COLO668 (cell line): ENCODE data around the gene IFNK.
"Not testable (repeated sequence)": the region's sequence is repeated elsewhere in the genome, so short reads cannot be mapped to it uniquely, and the experiment has no call there.

Source experiments
- DNase-seq: peaks from one replicate; lab custom pipeline; 2025; ENCODE audit not compliant: unreplicated experiment; lab: John Stamatoyannopoulos, UW

IFNK gene, protein sequence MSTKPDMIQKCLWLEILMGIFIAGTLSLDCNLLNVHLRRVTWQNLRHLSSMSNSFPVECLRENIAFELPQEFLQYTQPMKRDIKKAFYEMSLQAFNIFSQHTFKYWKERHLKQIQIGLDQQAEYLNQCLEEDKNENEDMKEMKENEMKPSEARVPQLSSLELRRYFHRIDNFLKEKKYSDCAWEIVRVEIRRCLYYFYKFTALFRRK

DNA sequence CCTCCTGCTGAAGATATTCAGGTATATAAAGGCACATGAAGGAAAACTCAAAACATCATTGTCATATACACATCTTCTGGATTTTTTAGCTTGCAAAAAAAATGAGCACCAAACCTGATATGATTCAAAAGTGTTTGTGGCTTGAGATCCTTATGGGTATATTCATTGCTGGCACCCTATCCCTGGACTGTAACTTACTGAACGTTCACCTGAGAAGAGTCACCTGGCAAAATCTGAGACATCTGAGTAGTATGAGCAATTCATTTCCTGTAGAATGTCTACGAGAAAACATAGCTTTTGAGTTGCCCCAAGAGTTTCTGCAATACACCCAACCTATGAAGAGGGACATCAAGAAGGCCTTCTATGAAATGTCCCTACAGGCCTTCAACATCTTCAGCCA is at the start of gene IFNK:
TSS of gene IFNK (plus strand) at position 55 of the 400 bp plus-strand sequence. CDS start at position 102, 47 bp downstream.
- no peak for DNase-seq

DNA sequence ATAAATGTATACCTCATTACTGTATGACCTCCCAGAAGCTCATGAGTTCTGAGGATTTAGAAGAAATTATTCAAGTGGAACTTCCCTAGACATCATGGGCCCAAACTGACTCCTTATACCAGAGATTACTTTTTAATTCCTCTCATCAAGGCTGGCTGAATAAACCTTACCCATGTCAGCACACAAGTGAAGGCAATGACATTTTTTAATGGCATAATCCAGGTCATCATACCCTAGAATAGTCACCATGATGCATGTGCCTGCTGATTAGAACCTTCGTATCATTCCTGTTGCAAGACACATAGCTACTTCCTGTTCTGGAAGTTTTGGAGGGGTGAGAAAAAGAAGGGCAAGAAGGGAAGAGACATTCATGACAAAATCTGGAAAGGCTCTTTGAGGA is 49.8 kb upstream of the IFNK start:
- DNase-seq, result no peak

DNA sequence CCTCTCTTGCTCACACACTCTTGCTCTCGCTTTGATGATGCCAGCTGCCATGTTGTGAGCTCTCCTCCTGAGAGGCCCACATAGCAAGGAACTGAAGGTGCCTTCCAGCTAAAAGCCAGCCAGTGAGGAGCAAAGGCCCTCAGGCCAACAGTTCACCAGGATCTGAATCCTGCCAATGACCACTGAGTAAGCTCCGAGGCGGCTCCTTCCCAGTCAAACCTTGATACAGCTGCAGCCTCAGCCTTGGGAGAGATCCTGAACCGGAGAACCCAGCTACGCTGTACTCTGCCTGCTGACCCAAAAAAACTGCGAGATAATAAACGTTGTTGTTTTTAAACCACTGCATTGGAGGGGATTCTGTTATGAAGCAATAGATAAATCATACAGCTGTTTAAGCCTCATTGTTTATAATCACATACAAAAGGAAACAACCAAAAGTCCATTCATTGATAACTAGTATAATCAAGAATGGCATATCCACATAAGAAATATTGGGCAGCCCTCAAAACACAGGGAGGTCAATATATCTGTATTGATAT is 49.0 kb upstream of the IFNK start:
- no peak for DNase-seq

DNA sequence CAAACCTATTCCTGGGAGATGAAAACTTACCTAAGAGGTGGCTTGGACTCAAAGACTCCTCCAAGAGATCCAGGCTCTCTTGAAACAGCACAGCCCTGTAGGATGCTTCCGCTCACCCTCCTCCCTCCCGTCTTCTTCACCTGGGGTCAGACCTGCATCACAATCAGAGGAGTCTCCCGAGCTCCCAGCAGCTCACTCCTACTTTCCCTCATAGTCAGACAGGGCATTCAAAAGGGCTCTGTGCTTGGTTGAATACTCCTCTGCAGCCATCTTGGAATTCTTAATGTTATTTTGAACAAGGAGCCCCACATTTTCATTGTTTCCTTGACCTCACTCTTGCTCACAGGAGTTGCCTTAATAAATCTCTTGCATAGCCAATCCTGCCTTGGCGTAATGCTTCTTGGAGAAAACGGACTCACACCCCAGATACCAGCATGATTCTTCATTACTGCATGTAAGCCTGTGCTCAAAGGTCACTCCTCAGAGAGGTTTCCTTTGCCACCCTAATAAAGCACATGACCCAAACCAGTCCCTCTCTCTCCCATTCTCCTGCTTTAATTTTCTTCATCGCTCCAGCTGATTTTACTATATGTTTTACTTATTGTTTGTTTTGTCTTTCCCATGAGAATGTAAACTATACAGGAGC is 47.1 kb upstream of the IFNK start:
- DNase-seq, result no peak

GRCh38 chr9:27478322-27478721 is 45.8 kb upstream of the IFNK start:
- no peak for DNase-seq

DNA sequence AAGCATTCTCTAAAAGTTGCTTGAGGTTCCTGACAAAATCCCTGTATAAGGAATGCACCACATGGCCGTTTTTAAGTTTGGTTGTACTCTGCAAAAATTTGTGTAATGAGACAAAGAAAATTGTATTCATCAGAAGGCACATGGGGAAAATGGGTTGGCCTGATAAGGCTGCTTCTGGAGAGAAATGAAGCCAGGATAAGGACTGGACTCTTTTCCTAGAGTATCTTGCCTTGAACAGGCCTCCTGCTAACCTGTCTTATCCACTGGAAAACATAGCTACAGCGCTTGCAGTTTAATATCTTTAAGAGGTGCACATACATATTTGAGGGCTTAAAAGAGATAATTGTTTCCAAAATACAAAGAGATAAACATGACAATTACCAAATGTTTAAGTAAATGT is 41.4 kb upstream of the IFNK start:
- DNase-seq, result no peak

DNA sequence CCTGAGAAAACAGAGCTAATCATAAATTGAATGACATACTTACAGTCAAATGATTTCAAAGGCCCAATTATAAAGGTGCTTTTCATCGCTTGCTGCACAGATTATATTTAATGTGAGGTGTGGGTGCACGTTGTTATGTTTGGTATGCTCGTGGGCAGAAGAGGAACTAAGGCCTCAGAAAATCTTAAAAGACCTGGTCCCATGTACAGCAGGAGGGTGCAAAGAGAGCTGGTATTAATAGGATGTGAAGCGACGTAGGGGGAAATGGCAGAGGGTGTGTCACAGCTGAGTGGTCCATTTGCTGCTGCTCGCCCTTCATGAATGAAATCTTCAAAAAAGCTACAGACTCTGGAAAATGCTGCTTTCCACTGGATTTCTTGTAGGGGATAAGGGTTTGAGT is 40.5 kb upstream of the IFNK start:
- DNase-seq, result no peak

DNA sequence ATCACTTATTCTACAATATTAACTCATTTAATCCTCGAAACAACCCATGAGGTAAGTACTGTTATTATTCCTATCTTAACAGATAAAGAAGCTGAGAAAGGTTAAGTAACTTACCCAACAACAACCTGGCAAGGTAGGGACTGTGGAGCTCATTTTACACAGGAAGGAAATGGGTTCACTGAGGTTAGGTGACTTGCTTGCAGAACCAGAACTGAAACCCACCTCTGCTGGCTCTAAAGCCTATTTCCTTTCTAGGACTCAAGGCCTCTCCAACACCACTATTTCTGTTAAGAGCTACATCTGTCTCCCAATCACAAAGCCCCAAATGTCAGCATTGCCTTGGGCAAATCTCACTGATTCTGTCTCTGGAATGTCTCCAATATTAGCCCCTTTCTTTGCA is 38.9 kb upstream of the IFNK start:
- no peak for DNase-seq

GRCh38 chr9:27487128-27487640 is 36.9 kb upstream of the IFNK start:
- DNase-seq, result no peak

DNA sequence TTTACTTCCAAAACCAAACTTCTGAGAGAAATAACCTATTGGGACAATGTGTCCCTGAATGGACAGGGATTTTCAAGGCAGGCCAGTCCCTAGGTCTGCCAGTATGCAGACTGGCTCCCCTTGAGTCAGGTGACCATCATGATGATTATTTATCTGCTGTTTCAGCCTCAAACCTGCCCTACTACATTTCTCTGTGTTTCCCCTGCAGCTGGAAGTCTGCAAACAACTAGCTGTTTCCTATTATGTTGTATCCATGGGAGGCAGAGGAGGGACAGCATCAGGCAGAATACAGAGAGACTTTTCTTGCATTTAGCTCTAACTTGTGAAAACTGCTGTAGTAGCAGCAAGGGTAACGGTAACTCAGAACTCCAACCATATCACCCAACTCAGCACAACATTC is 36.2 kb upstream of the IFNK start:
- no peak for DNase-seq

DNA sequence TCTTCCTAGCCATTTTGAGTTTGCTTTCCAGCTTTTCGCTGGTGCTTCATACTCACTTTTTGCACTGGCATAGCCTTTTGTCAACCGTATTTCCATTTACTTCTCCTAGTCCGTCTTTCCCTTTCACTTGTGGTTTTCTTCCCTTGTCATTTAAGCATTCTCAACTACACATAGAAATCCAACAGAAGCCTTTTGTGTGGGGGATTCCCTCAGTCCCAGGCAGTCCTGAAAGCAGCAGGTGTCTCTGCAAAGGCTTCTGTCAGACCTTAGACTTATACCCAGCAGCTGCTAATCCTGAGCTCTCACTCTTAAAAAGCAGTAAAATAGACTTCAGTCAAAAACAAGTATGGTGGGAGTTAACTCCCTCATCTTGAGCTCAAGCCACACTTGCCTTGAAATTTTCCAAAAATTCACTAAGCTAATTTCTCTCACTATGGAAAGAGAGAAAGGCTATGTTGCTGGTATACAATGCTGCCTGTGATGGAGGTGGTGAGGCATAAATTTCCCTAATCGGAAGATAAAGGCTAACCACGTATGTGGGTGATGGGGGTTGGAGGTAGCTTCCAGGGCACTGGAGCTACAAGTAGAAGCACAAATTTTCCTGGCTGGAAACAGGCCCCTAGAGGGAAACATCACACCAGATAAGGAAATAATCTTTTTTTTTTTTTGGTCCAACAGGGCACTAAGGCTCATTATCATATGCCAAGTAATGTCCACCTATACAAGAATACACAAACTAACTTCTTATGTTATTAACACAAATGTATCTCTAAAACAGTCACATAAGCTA is 34.8 kb upstream of the IFNK start:
- DNase-seq, result no peak

GRCh38 chr9:27491154-27491553 is 32.9 kb upstream of the IFNK start:
- no peak for DNase-seq

DNA sequence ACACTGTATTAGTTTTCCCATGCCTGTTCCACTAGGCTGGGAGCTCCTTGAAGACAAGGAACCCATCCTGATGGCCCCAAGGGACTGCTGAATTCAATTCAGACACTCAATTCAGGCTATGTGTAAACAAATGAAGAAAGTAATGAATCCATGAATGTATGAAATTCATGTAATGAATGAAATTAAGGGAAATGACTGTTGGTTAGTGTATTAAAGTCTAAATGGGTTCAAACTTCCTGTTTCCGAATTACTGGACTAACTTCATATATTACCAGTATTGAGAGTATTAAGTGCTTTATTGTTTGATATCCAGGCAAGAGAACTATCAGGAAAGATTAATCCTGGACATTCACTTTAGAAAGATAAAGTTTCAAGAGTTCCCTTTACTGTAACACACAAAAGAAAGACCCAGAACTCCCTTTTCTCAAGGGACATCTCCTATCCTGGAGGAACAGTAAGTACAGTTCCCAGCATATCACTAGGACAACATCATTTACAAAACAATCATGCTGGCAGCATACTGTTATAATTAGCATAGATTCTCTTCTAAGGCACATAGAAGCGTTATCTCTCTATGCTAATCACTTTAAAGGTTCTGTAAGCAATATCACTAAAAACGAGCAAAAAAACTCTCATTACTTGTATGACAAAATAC is 28.5 kb upstream of the IFNK start:
- no peak for DNase-seq

DNA sequence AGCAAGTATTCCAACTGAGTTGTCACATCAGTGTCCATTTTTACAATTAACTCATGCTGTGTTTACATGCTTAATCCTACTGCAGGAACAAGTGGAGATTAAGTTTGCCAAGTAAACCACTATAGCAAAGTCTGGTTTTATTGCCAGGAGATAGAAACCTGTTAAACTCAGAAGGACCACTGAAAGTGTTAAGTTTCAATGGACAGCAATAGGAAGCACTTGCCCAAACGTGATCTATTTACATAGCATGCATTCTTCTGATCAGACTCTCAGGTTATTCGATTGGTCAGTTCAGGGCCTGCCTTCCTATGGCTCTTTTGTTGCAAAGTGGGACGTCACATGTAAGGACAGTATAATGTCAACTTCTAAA is 28.0 kb upstream of the IFNK start:
- DNase-seq, result no peak

DNA sequence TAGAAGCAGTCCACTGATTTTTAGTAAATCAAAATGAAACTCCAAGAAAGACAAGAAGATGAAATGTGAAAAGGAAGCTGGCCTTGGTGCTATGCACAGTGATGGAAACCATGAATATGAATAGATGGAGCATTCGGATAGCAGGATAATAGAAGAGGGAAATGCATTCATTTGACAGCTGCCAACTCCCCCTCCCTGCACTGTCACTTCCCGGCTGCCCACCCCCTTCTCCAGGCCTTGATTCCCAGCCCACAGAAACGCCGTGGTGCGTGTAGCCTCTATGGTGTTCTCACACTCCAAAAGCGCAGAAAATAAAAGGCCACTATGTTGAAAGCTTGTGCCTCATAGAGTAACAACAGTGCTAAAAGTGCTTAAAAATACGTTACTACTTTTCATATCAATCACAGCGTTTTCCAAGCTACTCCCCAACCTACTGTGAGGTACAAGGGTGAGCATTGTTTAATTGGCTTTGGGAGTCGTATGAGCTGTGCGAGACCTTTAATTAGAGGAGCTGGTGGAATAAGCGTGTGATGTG is 26.1 kb upstream of the IFNK start:
- no peak for DNase-seq

DNA sequence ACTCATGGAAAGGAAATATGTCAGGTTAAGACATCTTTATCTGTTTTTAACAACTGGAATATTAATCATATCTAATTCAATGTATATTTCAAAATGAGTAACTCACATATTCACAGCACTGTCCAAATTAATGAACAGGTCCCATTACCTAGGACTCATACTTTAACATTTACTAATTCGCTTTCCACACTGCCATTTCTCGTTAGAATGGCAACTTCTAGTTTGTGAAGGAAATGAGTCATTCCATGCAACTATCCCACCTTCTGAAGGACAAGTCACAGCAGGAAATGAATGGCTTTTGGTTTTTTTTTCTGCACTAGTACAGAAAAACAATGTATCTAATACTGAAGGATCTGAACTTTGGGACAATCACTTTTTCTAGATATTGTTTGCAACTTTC is 24.6 kb upstream of the IFNK start:
- no peak for DNase-seq

GRCh38 chr9:27500902-27501301 is 23.2 kb upstream of the IFNK start:
- not testable (repeated sequence) for DNase-seq

DNA sequence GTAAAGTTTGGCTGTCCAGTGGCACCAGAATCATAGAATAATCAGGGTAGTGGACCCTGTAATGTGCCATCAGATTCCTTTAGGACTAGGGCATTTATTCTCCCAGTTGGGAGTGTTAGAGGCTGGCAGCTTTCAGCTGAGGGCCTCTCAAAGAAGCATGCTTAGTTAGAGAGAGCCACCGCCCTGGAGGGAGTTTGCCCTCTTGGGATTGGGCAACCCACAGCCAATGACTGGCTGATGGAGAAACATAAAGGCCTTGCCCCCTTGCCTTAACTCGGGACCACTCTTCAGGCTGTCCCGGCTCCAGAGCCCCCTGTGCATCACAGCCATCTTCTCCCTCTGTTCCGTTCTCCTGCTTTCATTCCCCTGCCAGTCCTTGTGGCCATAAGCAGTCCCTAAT is 20.5 kb upstream of the IFNK start:
- DNase-seq, result no peak

DNA sequence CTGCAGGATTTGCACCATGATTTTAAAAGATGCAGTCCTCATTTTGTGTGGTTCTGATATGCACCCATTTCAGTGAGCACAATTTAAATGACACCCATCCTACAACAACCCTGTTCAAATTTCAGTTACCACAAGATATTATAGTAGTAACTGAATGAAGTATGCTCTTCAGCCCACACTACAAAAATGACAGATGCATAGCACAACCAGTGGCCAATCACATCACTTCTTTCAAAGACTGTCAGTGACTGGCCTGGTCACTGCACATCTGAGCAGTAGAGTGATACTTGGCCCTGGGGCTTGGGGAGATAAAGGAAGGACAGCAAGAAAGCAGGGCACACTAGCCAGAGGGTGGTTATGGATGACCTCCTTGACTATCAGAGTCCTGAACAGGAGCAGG is 19.8 kb upstream of the IFNK start:
- no peak for DNase-seq

GRCh38 chr9:27505744-27506161 is 18.3 kb upstream of the IFNK start:
- no peak for DNase-seq

DNA sequence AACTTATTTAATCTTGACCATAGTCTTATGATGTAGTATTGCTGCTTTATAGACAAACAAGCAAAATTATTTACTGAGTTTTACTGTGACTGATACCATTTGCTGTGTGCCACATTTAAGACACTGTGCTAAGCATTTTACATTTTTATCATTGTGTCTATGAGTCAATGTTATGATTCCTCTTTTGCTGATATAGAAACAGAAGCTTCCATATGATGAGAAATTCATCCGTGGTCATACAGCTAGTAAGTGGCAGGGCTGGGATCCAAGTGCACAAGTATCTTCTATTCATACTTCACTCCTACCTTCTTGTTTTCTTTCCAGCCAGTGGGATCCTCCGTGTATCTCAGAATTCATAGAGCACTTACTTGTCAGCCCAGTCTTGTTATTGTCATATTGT is 17.1 kb upstream of the IFNK start:
- DNase-seq, result no peak
